KBM-7 (cell line): Measurements from ENCODE around the gene WDR62.
"Not testable (repeated sequence)": the region's sequence is repeated elsewhere in the genome, so short reads cannot be mapped to it uniquely, and the experiment has no call there.

Experiments used
- DNase-seq: peaks from one replicate; pipeline ENCODE4 v3.0.0-alpha.2; 2015
- in situ Hi-C: fragments of 300-500 bp; cut with MboI; formaldehyde crosslinking; loops from 2 replicates; pipeline ENCODE4 v1.14.3; 2020; ENCODE audit warnings: low sequenced_read_pairs, low pct_unique_long_range_greater_than_20kb, mixed read lengths

WDR62 gene

DNA sequence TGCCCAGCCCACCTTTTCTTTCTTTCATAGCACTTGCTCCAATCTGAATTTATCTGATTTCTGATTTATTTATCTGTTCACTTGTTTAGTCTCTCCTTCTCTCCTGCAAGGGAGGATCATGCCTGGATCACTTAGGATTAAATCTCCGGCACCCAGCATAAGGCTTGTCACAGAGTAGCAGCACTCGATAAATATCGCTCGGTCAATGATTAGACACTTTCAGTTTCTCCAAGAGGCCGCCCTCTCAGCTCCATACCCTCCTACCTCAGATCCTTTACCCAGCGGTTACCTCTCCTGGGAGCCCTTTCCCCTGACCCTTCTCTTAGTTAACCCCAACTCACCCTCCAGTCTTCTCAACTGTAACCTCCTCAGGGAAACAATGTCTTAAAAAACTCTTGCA is 23.4 kb upstream of the WDR62 start:
- DNase-seq: no peak
- in situ Hi-C loops: no loop called here

DNA sequence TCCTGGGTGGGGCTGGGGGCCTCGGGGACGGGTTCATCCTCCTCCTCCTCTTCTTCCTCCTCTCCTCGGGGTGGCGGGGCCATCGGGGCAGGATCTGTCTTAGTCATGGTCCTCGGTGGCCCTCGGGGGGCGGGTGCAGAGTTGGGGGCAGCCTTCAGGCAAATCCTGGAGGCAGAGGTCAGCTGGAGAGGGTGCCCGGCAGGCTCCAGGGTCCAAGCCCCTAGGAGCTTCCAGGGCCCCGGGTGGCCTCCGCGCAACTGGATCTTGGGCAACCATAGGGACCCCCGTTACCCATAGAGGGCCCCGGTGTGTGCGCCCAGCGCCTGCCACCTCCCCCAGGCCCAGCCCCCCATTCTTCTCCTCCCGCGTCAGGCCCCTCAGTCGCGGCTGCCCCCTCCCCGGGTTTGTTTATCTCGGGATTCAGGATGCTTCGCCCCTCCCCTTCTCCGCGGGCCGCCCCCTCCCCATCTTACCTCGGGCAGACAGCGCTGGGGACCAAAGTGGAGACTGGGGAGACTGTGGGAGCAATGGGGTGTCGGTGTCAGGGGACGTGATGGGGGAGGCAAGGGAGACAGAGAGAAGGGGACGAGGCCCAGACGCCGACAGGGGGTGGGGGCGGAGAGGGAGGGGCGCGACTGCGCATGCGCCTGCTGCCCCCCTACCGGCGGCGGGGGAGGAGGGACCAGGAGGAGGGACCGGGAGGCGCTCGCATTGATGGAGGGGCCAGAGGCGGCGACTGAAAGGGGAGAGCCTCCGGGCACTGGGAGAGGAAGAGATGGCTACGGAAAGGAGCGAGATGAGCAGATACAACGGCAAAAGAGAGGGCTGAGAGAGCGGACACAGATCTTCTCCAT is 22.2 kb upstream of the WDR62 start, which contains the start of gene CLIP3:
Gene CLIP3 (minus strand): TSS at position 623 of the 854 bp plus-strand sequence. CDS start 516 bp downstream, at position 107.
- in situ Hi-C loops: no loop called here
- no peak for DNase-seq

DNA sequence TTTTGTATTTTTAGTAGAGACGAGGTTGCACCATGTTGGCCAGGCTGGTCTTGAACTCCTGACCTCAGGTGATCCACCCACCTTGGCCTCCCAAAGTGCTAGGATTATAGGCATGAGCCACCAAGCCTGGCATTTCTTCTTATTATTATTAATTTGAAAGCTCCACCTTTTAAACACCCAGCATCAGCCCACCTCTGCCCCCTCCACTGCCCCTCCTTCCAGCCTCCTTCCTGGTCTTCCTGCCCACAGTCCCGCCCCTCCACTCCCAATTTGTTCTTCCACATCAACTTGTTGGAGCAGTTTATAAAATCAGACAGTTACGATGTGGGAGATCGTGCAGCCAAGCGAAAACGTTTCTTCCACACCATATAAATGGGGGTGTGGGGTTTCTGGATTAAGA is 14.2 kb upstream of the WDR62 start:
- DNase-seq: no peak
- in situ Hi-C loops: no loop called here

DNA sequence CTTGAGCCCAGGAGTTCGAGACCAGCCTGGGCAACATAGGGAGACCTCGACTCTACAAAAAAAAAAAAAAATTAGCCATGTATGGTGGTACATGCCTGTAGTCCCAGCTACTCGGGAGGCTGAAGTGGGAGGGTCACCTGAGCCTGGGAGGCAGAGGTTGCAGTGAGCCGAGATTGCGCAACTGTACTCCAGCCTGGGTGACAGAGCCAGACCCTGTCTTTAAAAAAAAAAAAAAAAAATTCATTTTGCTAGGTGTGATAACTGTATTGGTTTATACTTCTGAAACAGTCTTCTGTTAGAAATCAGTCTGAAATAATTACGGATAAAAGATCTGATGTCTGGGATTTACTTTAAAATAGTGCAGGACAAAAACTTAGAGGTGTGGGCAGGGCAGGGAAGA is 13.6 kb upstream of the WDR62 start:
- in situ Hi-C loops, DNase-seq: not testable (repeated sequence)

DNA sequence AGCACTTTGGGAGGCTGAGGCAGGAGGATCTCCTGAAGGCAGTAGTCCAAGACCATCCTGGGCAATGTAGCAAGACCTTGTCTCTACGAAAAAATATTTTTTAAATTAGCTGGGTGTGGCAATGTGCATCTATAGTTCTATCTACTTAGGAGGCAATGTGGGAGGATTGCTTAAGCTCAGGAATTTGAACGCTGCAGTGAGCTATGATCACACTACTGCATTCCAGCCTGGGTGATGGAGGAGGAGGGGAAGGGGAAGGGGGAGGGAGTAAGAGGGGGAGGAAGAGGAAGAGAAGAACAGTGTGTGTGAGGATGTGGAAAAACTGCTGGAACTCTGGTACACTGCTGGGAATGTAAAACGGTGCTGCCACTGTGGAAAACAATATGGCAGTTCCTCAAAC is 12.9 kb upstream of the WDR62 start:
- DNase-seq: no peak
- in situ Hi-C loops: no loop called here

DNA sequence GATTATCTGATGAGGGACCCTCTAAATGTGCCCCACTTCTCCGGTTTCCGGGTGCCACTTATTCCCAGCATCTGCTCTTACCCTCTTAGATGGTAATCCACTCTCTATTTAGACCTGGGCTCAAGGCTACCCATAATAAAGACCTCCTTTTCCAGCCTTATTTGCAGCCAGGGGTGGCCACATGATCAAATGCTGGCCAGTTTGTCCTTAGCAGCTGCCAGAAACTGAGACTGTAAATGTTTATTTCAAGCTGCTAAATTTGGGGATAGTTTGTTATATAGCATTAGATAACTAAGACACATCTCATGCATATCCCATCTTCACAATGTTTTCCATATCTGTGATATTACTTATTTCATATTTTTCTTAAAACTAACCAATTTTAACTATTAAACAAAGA is 10.7 kb upstream of the WDR62 start:
- in situ Hi-C loops: no loop called here
- no peak for DNase-seq

DNA sequence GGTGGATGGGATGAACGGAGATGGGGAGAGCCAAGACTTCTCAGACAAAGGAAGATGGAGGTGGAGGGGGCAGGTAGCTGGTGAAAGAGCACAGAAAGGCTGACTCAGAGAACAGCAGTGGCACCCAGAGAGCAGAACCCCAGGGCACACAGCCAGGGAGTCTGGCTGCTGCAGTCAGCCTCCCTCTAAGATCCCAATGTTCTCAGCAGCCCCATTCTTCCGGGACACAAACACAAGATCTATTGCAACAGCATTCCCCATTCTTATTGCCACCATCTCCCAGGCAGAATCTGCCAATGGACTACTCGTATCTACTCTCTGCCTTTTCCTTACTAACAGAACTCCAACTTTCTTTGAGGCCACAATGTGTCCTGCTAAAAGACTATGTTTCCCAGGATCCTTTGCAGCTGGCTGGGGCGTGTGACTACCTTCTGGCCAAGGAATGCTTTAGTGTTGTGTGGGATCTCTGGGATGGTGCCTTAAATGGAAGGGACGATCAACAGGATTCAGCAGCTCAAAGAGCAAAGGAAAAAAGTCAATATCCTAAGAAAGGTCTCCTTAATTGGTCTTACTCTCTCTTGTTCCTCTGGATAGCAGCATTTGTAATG is 8.2 kb upstream of the WDR62 start:
- in situ Hi-C loops: no loop called here
- DNase-seq: no peak

DNA sequence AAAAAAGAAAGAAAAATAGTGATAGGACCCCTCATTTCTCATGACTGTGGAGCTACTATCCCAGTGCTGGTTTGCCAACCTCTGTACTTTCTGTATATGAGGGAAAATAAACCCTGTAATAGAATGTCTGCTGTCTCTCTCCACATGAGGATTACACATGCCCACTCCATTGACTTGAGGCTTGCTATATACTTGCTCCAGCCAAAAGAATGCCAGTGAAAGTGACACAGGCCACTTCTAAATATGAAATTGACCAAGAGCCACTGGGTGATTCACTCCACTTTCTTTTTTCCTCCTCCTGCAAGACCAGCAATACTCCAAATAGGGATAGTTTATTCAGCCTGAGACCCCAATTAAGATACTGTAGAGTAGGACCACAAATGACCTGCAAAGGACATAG is 6.9 kb upstream of the WDR62 start:
- in situ Hi-C loops: no loop called here
- DNase-seq: no peak

DNA sequence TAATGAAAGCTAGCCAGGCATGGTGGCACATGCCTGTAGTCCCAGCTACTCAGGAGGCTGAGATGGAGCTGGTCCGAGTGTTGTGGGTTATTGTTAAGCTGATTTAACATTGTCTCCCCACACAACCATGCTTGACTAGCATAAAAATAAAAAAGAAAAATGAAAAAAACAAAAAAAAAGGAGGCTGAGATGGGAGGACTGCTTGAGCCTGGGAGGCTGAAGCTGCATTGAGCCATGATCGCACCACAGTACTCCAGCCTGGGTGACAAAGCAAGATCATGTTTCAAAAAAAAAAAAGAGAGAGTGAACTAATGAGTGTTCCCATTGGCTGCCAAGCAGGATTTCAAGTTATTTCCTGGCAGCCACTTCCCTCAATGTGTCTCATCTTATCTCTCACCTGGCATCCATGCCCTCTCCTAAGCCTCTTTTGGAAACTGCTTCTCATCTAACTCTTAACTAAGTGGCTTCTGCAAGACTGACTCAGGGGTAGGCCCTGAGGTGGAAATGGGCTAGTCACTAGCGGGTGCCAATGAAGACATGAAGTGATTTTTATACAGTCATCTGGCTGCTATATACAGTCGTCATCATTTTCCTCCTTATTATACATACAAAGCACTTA is 5.5 kb upstream of the WDR62 start:
- DNase-seq: no peak
- in situ Hi-C loops: no loop called here

DNA sequence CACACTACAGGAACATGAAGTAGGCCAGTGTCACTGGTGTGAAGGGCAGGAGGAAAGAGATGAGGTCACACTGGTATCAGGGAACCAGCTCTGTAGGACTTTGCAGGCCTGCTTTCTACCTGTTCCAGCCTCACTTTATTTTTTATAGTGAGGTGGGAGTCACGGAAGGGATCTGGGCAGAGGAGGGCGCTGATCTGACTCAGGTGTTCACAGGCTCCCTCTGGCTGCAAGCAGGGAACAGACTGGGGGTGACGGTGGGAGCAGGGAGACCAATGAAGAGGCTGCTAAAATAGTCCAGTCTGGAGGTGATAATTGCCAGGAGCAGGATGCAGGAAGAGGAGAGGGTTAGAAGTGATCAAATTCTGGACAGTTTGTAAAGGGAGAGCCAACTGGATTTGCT is 3.5 kb upstream of the WDR62 start:
- in situ Hi-C loops: no loop called here
- DNase-seq: no peak

DNA sequence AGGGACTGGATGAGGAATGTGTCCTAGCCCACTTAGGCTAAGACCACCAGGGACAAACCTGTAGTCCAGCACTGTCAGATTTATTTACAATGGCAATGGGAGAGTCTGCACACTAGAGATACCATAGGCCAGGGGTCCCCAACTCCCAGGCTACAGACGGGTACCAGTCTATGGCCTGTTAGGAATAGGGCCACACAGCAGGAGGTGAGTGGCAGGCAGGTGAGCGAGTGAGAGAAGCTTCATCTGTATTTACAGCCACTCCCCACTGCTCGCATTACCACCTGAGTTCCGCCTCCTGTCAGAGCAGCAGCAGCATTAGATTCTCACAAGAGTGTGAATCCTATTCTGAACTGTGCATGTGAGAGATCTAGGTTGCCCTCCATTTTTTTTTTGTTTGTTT is 3.1 kb upstream of the WDR62 start:
- in situ Hi-C loops: no loop called here
- DNase-seq: no peak

DNA sequence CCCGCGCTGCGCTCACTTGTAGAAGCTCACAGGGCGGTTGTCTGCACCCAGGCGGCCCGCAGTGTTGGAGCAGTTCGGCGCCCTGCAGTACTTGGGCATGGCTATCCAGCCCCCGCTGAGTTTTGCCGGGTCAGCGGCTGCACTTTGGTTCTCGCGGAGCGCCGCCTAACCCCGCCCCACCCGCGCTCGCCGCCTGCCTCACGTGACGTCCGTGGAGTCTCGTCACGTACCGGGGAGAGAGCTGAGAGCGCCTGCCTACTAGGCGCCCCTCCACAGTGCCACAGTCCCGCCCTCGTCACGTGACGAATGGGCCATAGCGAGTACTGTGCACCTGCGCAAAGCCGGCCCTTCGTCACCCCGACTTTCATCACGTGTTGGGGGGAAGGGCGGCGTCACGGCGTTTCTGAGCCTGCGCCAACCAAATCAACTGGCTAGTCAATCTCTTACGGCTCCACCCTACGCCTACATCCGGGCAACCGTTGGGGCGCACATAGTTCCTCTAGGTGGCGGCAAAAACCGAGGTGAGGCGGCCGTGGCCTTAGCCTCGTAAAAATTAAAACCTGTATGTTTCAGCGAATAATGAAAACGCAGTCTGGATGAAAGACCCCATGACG is 471 bp upstream of the WDR62 start, which contains the start of gene THAP8:
Gene THAP8 (minus strand): TSS at position 167 of the 614 bp plus-strand sequence. CDS start 68 bp downstream, at position 99.
- DNase-seq: peak; percentile 99
- in situ Hi-C loops: no loop called here

DNA sequence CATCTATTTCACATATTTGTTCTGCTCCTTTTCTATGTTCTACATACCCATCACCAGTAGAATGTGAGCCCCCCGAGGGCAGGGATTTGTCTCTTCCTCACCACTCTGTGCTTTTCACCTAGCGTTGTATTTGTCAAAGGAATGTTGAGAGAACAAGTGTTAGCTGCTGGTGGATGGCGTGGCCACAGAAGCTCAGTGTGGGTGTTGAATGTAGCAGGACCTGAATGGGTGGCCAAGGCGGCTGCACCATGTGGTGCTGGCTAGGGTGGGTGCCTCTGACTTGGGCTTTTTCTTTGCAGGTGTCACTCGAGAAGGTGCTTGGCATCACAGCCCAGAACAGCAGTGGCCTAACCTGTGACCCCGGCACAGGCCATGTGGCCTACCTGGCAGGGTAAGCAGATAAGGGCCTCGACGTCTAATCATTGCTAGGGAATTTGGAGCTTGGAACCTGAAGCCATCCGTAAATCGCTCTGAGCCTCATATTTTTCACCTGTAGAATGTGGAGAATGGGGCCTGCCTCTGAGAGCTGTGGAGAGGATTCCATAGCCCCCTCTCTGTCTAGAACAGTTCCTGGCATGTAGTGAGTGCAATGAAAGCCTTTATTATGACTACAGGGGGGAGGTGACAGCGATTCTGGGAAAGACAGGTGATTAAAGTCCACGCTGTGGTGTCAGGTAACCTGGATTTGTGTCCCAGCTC is 3.9 kb downstream of the WDR62 start:
- DNase-seq: no peak
- in situ Hi-C loops: no loop called here

DNA sequence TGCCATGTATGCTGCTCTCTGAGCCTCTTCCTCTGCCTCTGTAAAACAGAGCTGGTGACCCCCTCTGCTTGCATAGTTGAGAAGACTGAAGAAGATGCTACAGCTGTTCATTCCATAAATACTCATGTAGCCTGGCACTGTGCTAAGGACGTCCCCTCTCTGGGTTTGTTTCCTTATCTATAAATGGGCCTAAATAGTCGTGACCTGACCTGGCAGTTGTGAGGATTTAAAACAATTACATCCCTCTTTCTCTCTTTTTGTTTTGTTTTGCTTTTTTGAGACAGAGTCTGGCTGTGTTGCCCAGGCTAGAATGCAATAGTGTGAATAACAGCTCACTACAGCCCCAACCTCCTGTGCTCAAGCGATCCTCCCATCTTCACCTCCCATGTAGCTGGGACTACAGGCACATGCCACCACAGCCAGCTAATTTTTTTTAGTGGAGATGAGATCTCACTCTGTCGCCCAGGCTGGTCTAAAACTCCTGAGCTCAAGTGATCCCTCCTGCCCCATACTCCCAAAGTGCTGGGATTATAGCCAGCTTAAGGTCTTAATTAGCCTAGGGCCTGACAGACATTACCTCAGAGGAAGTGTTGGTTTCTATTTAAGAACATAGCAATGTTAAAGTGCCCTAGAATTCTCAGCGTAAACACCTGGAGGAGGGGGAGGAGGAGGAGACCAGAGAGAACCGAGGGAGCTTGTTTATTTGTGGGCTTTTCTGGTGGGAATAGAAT is 4.6 kb downstream of the WDR62 start:
- DNase-seq: no peak
- in situ Hi-C loops: no loop called here

DNA sequence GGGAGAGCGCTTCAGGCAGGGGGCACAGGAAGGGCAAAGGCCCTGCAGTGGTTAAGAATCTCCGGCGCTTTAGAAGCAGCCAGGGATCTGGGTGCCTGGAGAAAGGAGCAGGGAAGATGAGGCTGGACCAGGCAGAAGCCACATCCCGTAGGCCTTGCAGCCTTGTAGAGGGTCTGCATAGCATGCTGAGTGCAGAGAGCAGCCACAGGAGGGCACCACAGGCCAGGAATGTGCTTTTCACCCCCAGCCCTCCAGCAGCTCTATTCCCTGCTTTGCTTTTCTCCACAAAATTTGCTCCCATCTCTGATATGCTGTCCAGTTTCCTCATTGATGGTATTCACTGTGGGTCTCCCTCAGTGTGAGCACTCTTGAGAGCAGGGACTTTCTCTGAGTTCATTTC is 5.7 kb downstream of the WDR62 start:
- in situ Hi-C loops: no loop called here
- peak; percentile 61 for DNase-seq

DNA sequence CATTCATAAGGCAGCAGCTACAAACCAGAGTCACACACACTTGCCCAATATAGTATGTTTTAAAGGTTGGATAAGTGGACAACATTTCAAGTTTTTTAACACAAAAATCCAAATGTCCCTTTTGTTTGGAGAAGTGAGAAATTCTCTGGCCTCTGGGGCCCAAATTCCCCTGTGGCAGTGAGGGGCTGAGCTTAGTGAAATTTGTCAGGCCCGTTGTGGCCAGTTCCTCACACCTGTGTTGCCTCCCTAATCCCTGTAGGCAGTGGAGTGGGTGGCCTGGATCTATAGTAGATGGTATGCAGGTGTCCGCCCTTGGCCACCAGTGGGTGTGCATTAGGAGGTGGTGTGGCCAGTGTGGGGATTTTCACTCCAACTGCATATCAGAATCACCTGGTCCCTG is 6.7 kb downstream of the WDR62 start:
- in situ Hi-C loops: no loop called here
- DNase-seq: no peak

DNA sequence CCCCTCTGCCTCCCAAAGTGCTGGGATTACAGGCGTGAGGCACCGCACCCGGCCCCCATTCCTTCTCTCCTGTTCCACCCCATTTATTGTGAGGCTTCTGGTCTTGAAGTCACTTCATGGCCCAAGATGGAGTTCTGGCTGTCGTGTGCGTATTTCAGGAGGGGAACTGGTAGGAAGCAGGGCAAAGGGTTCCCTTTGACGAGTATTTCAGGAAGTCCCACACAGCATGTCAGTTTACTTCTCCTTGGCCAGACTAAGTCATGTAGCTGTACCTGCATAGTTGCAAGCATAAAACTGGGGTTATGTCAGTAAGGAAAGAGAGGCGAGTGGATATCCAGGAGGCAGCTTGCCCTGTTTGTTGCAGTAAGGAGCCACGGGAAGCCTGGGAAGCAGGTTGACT is 10.1 kb downstream of the WDR62 start:
- no peak for DNase-seq

DNA sequence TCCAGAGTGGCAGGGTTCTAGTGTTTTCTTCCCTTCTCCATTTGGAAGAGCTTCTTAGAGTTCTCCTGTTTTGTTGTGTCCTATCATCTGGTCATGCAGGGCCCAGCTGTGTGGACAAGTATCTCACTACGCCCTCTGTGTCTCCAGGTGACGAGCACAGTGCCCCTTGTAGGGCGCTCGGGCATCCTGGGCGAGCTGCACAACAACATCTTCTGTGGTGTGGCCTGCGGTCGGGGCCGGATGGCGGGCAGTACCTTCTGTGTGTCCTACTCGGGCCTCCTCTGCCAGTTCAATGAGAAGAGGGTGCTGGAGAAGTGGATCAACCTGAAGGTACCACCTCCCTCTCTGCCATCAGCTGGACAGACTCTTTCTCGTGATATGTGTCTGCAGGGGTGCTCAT is 13.0 kb downstream of the WDR62 start:
- in situ Hi-C loops: no loop called here
- no peak for DNase-seq

More for the DNA sequence above, 10.1 kb downstream of the WDR62 start:
- in situ Hi-C loops: no loop called here
